GM20431 (cell line): ENCODE data around the gene ARHGAP25.
"Not testable (repeated sequence)": the region's sequence is repeated elsewhere in the genome, so short reads cannot be mapped to it uniquely, and the experiment has no call there.

Experiments
- in situ Hi-C: fragments of 300-500 bp; cut with MseI, MboI; formaldehyde crosslinking; loops from one replicate; pipeline ENCODE4 v1.15.0; 2020; ENCODE audit warnings: low sequenced_read_pairs; ENCODE audit not compliant: unreplicated experiment

Gene ARHGAP25

GRCh38 chr2:68784188-68784587 is 49.6 kb downstream of the ARHGAP25 start:
- in situ Hi-C loops: no loop called here

DNA sequence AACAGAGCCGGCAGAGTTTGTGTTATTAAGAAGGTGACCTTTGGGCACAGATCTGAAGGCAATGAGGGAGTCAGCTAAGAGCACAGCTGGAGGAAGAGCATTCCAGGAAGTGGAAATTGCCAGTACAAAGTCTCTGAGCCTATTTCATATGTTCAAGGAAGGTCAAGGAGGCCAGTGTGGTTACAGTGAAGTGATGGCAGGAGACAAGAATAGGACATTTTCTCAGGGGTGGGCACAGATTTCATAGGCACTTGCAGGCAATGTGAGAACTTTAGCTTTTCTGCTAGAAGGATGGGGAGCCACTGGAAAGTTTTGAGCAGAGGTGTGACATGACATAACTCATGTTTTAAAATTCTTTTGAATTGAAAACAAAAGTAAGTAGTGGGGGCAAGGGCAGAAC is 50.3 kb downstream of the ARHGAP25 start:
- in situ Hi-C loops: no loop called here

GRCh38 chr2:68787356-68787755 is 52.7 kb downstream of the ARHGAP25 start:
- in situ Hi-C loops: no loop called here

DNA sequence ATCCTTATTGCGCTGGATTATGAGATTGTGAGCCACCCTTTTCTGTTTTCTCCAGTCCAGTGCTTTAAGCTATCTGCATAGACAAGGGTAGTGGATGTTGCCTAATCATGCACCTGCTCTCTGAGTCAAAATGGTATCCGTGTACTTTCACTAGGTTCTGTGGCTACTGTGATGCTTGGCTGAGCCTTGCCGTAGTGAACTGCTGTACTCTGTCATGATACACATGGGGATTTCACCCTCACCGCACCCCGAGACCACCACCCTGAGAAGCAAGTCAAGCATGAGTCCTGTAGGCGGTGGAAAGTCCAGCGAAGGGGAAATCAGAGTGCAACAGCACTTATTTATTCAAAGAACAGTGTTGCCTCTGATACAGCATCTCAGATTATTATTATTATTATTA is 55.0 kb downstream of the ARHGAP25 start:
- in situ Hi-C loops: no loop called here

DNA sequence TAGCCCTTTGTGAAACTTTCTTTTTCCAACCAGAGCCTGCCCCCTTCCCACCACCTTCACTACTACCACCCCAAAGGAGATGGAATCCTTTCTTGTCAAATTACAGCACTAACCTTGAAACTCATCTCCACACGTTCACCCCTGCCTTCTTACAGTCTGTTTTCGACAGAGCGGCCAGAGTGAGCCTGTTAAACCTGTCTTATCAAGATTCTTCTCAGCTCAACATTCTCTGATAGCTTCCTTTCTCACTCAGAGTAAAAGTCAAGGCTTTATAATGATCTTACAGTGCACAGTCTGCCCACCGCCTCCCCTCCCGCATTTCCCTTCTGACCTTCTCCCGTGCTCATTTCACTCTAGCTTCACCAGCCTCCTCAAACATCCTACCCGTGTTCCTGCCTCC is 56.0 kb downstream of the ARHGAP25 start:
- in situ Hi-C loops: no loop called here

DNA sequence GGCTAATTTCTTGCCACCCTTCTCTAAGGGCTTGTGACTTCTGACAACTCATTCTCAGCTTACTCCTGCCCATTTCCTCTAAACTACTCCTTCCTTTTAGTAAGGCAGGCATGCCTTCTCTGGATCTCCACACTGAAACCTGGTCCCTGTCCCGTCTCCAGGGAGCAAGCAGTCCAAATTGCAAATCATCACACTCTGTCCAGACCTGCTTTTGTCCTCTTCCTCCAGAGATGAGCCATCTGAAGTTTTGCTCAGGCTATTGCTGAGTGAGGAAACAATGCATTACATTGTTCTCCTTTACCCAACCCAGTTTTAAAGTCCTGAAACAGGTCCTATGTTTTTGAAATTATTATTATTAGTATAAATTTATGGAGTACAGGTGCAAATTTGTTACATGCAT is 57.3 kb downstream of the ARHGAP25 start:
- in situ Hi-C loops: no loop called here

GRCh38 chr2:68792751-68793150 is 58.1 kb downstream of the ARHGAP25 start:
- in situ Hi-C loops: no loop called here

DNA sequence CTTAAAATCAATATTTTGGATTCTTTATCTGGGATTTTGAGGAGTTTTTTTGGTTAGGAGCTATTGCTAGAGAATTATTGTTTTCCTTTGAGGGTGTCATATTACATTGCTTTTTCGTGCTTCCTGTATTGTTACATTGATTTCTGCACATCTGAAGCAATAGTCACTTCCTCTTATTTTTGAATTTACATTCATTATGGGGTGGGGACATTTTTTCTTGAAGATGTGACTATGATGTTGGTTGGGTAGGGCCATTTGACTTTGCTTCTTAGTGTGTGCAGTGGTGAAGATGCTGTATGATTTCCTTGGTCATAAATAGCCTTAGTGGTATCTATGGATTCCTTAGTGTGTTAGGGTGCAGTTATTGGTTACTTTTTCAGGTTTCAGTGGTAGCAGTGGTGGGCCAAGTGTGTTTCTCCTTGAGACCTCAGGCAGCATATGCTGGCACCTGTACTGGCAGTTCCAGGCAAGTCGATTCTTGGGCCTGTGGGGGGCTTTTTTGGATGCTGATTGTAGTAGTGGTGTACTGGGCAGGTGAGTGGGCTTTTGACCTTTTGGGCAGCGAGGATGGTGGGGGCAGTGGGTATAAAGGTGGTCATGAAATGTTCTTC is 61.8 kb downstream of the ARHGAP25 start:
- in situ Hi-C loops: no loop called here

- in situ Hi-C loops: no loop called here
Measured at GRCh38 chr2:68798569-68798968, 64.0 kb downstream of the ARHGAP25 start.

- in situ Hi-C loops: no loop called here
Measured at GRCh38 chr2:68799140-68800026, 64.8 kb downstream of the ARHGAP25 start.

- in situ Hi-C loops: no loop called here
Measured at GRCh38 chr2:68800027-68800401, 65.4 kb downstream of the ARHGAP25 start.

DNA sequence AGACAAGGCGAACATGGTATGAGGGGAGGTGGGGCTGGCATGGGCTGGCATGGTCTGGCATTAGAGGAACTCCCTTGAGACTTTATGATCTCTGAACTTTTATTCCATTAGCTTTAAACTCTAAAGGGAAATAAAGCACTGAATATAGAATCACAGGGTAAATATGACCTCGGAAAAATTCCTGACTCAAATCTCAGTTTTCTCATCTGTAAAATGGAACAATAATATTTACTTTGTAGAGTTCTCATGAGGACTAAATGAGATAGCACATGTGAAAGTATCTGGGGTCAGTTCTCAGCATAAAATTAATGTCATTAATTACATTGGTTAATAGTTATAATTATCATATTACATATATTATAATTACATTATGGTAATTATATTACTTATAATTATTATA is 65.9 kb downstream of the ARHGAP25 start:
- in situ Hi-C loops: no loop called here

DNA sequence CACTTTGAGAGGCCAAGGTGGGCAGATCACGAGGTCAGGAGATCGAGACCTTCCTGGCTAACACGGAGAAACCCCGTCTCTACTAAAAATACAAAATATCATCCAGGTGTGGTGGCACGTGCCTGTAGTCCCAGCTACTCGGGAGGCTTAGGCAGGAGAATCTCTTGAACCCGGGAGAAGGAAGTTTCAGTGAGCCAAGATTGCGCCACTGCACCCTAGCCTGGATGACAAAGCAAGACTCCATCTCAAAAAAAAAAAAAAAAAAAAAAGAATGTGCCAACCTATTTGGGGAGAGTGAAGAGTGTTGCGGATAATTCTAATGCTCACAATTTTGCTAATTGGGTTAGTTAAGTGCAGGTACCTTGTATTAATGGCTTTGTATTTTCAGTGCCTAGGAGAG is 67.5 kb downstream of the ARHGAP25 start:
- in situ Hi-C loops: not testable (repeated sequence)

DNA sequence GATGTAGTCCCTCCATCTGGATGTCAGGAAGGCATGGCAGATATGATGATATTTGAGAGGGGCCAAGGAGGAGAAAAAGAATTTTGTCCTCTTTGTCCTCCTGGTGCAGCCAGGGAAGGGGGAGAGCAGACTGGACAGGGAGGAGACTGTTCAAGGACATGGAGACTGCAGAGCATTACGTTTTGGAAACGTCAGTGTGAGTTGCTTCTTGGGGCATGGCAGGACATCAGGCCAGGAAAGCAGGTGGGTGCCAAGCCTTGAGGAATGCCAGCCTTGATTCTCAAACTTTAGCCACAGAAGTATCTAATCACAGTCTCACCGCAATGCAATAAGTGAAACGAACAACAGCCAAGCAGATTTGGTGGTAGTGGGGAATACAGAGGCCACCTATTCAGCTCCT is 70.4 kb downstream of the ARHGAP25 start:
- in situ Hi-C loops: no loop called here

DNA sequence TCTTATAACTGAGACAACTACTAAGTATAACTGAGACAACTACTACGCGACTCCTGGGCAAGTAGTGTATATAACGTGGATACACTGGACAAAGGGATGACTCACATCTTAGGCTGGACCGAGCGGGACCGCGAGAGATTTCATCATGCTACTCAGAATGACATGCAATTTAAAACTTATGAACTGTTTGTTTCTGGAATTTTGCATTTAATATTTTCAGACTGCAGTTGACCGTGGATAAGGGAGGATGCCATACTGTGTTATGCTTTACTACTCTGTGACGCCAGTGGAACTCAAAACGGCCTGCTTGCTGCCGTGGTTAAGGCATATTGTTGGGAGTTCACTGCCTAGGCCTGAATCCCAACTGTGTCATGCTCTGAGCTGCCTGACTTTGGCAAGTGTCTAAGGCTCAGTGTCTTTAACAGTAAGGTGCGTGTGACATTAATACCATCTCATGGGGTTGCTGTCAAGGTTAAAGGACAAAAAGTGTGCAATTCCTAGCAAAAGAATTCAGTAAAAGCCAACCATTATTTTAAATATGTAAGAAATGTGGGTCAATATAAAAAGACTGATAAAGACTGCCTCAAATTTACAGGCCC is 72.0 kb downstream of the ARHGAP25 start:
- in situ Hi-C loops: no loop called here

GRCh38 chr2:68807821-68808266 is 73.2 kb downstream of the ARHGAP25 start:
- in situ Hi-C loops: no loop called here

DNA sequence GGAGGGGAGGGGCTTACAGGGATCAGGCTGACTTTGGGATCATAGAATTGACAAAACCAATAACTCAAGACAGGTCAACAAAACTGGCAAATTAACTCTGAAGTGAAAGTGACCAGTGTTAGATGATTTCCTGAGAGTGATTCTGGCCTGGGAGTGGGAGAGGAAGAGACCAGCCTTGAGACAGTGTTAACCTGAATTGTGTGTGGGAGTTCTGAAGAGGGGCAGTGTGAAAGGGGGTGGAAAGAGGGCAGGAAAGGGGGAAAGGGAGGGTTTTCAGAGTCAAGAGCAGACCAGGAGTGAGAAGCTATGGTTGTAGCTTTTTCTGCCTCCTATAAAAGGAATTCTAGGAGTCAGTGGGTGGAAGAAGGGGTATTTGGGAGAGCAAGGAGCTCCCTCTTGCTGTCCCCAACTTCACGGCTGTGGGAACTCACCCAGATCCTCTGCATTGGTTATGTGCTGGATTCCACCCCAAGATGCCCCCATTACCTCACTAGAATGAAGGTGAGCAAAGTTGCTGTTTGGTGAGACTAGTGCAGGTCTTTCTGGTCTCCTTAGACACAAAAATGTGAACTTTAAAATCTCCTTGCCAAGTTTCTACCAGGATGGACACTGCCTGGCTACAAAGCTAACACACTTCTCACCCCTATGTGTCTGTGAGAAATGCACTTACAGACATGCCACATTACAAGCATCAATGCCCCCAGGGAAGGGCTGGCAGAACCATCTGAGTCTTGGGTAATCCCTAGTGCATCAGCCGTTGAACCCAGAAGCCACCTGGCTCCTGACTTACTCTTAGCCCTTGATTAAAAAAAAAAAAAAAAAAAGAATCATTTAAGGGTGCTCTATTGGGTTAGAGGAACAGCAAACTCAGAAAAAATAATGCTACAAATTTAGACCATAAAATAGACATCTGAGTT is 75.0 kb downstream of the ARHGAP25 start:
- in situ Hi-C loops: no loop called here

DNA sequence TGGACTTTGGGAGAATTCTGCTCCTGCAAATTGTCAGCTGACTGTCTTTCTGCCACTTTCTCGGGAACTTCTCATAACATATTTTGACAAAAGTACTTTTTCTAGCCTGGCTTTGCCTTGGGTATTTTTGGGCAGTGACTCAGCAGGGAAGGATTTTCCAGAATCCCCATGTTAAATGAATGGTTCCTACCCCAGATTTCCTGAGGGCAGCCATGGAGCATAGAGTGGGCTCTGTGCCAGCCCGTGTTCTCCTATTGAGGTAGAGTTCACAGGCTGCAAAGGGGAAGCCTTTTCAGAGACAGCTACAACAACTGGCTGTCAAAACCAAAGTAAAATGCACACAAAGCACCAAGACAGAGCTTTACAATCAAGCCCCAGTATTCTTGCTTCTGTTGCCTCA is 76.8 kb downstream of the ARHGAP25 start:
- in situ Hi-C loops: no loop called here

GRCh38 chr2:68812251-68812650 is 77.6 kb downstream of the ARHGAP25 start:
- in situ Hi-C loops: no loop called here

DNA sequence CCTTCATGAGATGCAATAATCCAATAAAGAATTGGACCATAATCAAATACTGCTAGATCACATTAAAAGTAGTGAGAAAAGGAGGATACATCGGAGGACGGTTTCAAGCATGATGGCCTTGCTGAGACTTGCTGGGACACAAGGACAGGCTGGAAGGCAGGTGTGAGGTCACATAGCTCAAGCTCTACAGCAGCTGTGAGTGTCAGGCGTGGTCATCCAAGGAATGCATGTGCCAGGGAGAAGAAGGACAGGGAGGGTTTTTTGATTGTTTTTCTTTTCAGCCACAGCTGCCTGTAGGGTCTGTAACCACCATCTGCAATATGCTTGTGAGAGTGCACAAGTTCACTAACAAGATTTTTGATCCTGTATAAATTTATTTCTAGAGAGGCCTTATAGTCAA is 79.0 kb downstream of the ARHGAP25 start:
- in situ Hi-C loops: no loop called here
